GM18870 (cell line): Measurements from ENCODE around the gene RPS6KC1.
"Not testable (repeated sequence)": the region's sequence is repeated elsewhere in the genome, so short reads cannot be mapped to it uniquely, and the experiment has no call there.

ENCODE experiments used
- ATAC-seq: cut with Tn5 transposase; IDR thresholded peaks from one replicate; pipeline ENCODE4 v1.9.1; 2021; ENCODE audit warnings: moderate library complexity; ENCODE audit not compliant: unreplicated experiment

The RPS6KC1 gene

GRCh38 chr1:213138391-213138790 lies 87.3 kb downstream of the RPS6KC1 start:
- no peak for ATAC-seq

- ATAC-seq: no peak
These were observed 87.9 kb downstream of the RPS6KC1 start for GRCh38 chr1:213138892-213139291.

- no peak for ATAC-seq
These were observed 97.9 kb downstream of the RPS6KC1 start for GRCh38 chr1:213148905-213149304.

- not testable (repeated sequence) for ATAC-seq
These were observed 99.0 kb downstream of the RPS6KC1 start for GRCh38 chr1:213150090-213150489.

- ATAC-seq: no peak
These were observed 103.1 kb downstream of the RPS6KC1 start for GRCh38 chr1:213154056-213154685.

GRCh38 chr1:213159376-213159775 lies 108.3 kb downstream of the RPS6KC1 start:
- ATAC-seq: no peak

GRCh38 chr1:213160442-213160841 lies 109.4 kb downstream of the RPS6KC1 start:
- not testable (repeated sequence) for ATAC-seq

GRCh38 chr1:213162338-213162737 lies 111.3 kb downstream of the RPS6KC1 start:
- ATAC-seq: no peak

GRCh38 chr1:213162862-213163261 lies 111.8 kb downstream of the RPS6KC1 start:
- ATAC-seq: no peak

GRCh38 chr1:213163278-213163711 lies 112.3 kb downstream of the RPS6KC1 start:
- ATAC-seq: no peak

- ATAC-seq: no peak
These were observed 113.5 kb downstream of the RPS6KC1 start for GRCh38 chr1:213164561-213164960.

GRCh38 chr1:213166852-213167251 lies 115.8 kb downstream of the RPS6KC1 start:
- no peak for ATAC-seq

GRCh38 chr1:213171711-213172110 lies 120.7 kb downstream of the RPS6KC1 start:
- no peak for ATAC-seq

- no peak for ATAC-seq
These were observed 125.3 kb downstream of the RPS6KC1 start for GRCh38 chr1:213176341-213176740.

GRCh38 chr1:213179784-213180183 lies 128.7 kb downstream of the RPS6KC1 start:
- ATAC-seq: no peak

- no peak for ATAC-seq
These were observed 129.8 kb downstream of the RPS6KC1 start for GRCh38 chr1:213180833-213181232.

- no peak for ATAC-seq
These were observed 132.1 kb downstream of the RPS6KC1 start for GRCh38 chr1:213183036-213183672.

- ATAC-seq: no peak
These were observed 135.1 kb downstream of the RPS6KC1 start for GRCh38 chr1:213186168-213186567.

GRCh38 chr1:213192026-213192425 lies 141.0 kb downstream of the RPS6KC1 start:
- ATAC-seq: no peak

GRCh38 chr1:213194383-213194782 lies 143.3 kb downstream of the RPS6KC1 start:
- ATAC-seq: no peak

GRCh38 chr1:213194855-213195254 lies 143.8 kb downstream of the RPS6KC1 start:
- ATAC-seq: no peak

GRCh38 chr1:213196328-213197054 lies 145.4 kb downstream of the RPS6KC1 start:
- not testable (repeated sequence) for ATAC-seq
